ENCODE results near the gene FAM120A. TPM values are rescaled to one million over a fixed set of nuclear protein-coding genes. Genes with fewer than 3 reads are reported as not detected.

Gene FAM120A
- total and polyA plus RNA-seq, 9 of the 15 experiments (the other 6 are each of a cell fraction or from before 2014, with no cell fraction given): 8.7 to 71.0 (median 42.2) TPM

- TF ChIP-seq POLR2G (IDR thresholded peaks at IDR 0.05; ENCODE audit: low read depth, low read length): peak; percentile 70; the same call in 1 of the 2 replicates
- TF ChIP-seq UBTF (IDR thresholded peaks at IDR 0.05; ENCODE audit: borderline replicate concordance in 1 of 2, low read depth in 2 of 2, low read length in 2 of 2): peak in 1 of 2 experiments; percentile 8; a peak in 2 of 4 replicates
- no peak for TF ChIP-seq NEUROD1 (IDR thresholded peaks at IDR 0.05; ENCODE audit: borderline replicate concordance, low read depth, low read length, partially characterized antibody)
- TF ChIP-seq RBM15 (IDR thresholded peaks at IDR 0.05; ENCODE audit: insufficient read depth, low read length): no peak
- 0 out of 2 replicates have a peak, but pooled peaks have one; percentile 14 for TF ChIP-seq RBFOX2 (IDR thresholded peaks at IDR 0.05; ENCODE audit: low read depth, low read length)
- TF ChIP-seq ZNF766 (CRISPR knock-in tag; conservative IDR thresholded peaks at IDR 0.05): 0 out of 2 replicates have a peak, but pooled peaks have one; percentile 39
- peak in 1 of 2 experiments; percentile 62; a peak in 2 of 4 replicates for TF ChIP-seq NONO (IDR thresholded peaks at IDR 0.05; ENCODE audit: low read depth in 2 of 2, low read length in 1 of 2)
- TF ChIP-seq TAF1 (IDR thresholded peaks at IDR 0.05; ENCODE audit: control insufficient read depth, extremely low read depth, insufficient read depth, low read length, severe bottlenecking): peak; percentile 45
- TF ChIP-seq ZNF197 (CRISPR knock-in tag; IDR thresholded peaks at IDR 0.05; ENCODE audit: low read depth): 0 out of 2 replicates have a peak, but pooled peaks have one; percentile 43
- no peak for TF ChIP-seq PML (IDR thresholded peaks at IDR 0.05; ENCODE audit: low read length)
- TF ChIP-seq RBBP5 (IDR thresholded peaks at IDR 0.05; ENCODE audit: borderline replicate concordance, insufficient read depth, low read length, poor library complexity, severe bottlenecking): peak; percentile 61
- no peak for TF ChIP-seq ZC3H8 (IDR thresholded peaks at IDR 0.05)
- TF ChIP-seq, protein P1, sequence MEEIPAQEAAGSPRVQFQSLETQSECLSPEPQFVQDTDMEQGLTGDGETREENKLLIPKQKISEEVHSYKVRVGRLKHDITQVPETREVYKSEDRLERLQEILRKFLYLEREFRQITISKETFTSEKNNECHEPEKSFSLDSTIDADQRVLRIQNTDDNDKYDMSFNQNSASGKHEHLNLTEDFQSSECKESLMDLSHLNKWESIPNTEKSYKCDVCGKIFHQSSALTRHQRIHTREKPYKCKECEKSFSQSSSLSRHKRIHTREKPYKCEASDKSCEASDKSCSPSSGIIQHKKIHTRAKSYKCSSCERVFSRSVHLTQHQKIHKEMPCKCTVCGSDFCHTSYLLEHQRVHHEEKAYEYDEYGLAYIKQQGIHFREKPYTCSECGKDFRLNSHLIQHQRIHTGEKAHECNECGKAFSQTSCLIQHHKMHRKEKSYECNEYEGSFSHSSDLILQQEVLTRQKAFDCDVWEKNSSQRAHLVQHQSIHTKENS (CRISPR knock-in tag; IDR thresholded peaks at IDR 0.05): no peak
- peak in 1 of 3 experiments; percentile 26; a peak in 1 of 6 replicates for TF ChIP-seq ZBTB11 (CRISPR knock-in tag; IDR thresholded peaks at IDR 0.05)
- TF ChIP-seq HMGN3 (IDR thresholded peaks at IDR 0.05; ENCODE audit: borderline replicate concordance, extremely low read depth, insufficient read length, low read depth, low read length): peak; percentile 16
- peak; percentile 63 to 80 (median 77) for TF ChIP-seq YY1 (IDR thresholded peaks at IDR 0.05; ENCODE audit: borderline replicate concordance in 1 of 3, control insufficient read depth in 1 of 3, extremely low read depth in 1 of 3, insufficient read depth in 3 of 3, insufficient read length in 1 of 3, insufficient replicate concordance in 2 of 3, low read depth in 1 of 3, low read length in 2 of 3)
These were observed 125.0 kb downstream of the FAM120A start, which contains the start of gene PHF2 (continued) for GRCh38 chr9:93576258-93577077.
